ENCODE data around the gene ANKS4B. TPM values are rescaled to one million over a fixed set of nuclear protein-coding genes. Genes with fewer than 3 reads are reported as not detected.

ANKS4B gene
- total RNA-seq, 2 donors from 2014 or later: 0.90 to 1.6 TPM

DNA sequence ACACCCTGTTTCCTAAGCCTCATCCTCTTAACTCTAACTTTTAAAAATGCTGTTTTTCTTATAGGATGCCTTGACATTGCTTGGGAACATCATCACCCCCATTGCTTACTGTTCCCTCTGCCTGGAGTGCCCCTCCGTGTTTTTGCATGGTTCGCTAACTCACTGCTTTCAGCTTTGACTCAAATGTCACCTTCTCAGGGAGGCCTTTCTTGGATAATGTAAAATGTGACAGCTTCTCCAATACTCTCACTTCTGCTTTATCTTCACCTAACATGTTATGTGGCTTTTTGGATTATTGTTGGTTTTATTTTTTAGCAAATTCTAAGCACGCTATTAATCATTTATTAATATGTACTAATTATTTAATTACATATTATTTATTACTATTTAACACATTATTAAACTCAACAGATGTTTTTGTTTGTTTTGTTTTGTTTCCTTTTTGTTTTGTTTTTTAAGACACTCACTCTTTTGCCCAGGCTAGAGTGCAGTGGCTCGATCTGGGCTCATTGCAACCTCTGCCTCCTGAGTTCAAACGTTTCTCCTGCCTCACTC lies 40.8 kb downstream of the ANKS4B start:
- no peak overlapping the region for H3K27ac ChIP-seq (ENCODE audit: low read depth, low read length)
- H3K4me3 Mint-ChIP-seq: no peak overlapping the region
- no peak for DNase-seq
- H3K9me3 Mint-ChIP-seq: no peaks in the 10 kb centered on the region
- TF ChIP-seq, protein P1, sequence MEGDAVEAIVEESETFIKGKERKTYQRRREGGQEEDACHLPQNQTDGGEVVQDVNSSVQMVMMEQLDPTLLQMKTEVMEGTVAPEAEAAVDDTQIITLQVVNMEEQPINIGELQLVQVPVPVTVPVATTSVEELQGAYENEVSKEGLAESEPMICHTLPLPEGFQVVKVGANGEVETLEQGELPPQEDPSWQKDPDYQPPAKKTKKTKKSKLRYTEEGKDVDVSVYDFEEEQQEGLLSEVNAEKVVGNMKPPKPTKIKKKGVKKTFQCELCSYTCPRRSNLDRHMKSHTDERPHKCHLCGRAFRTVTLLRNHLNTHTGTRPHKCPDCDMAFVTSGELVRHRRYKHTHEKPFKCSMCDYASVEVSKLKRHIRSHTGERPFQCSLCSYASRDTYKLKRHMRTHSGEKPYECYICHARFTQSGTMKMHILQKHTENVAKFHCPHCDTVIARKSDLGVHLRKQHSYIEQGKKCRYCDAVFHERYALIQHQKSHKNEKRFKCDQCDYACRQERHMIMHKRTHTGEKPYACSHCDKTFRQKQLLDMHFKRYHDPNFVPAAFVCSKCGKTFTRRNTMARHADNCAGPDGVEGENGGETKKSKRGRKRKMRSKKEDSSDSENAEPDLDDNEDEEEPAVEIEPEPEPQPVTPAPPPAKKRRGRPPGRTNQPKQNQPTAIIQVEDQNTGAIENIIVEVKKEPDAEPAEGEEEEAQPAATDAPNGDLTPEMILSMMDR (conservative IDR thresholded peaks at IDR 0.05): no peak
- no peaks in the 10 kb centered on the region for H3K36me3 Mint-ChIP-seq (ENCODE audit: low read depth)
- H3K4me1 Mint-ChIP-seq: peaks cover 17% of the 10 kb centered on the region
- H3K27me3 ChIP-seq (ENCODE audit: control insufficient read depth, insufficient read depth, low read length, poor library complexity, severe bottlenecking): peaks cover 32% of the 10 kb centered on the region
- H3K9ac ChIP-seq (ENCODE audit: extremely low read depth, low read length, poor library complexity, severe bottlenecking): no peak overlapping the region
- peaks cover 47% of the 10 kb centered on the region for H3K27me3 Mint-ChIP-seq (ENCODE audit: insufficient read depth)
- H3K36me3 ChIP-seq (ENCODE audit: control insufficient read depth, insufficient read depth, low read length): no peaks in the 10 kb centered on the region
- H3K4me3 ChIP-seq (ENCODE audit: low read length): peak overlapping the region; percentile 50
- H3K9me3 ChIP-seq (ENCODE audit: control insufficient read depth, low read length): no peaks in the 10 kb centered on the region
- WGBS, 2 experiments (ENCODE audit: insufficient coverage in 1 of 2, insufficient read length in 1 of 2): 74 to 78% methylated on average over 2 to 4 of the region's 5 CpGs
- no peak overlapping the region for H3K27ac Mint-ChIP-seq
- H3K4me1 ChIP-seq (ENCODE audit: control insufficient read depth, insufficient read depth, low read length): peaks cover 6% of the 10 kb centered on the region

GRCh38 chr16:21275529-21275928 lies 42.0 kb downstream of the ANKS4B start:
- no peak overlapping the region for H3K4me3 Mint-ChIP-seq
- Histone ChIP-seq H3K9me3 (ENCODE audit: control insufficient read depth, low read length) (no peaks in the 10 kb centered on the region), H3K9ac (ENCODE audit: extremely low read depth, low read length, poor library complexity, severe bottlenecking) (no peak overlapping the region), H3K27ac (ENCODE audit: low read depth, low read length) (no peak overlapping the region), H3K4me1 (ENCODE audit: control insufficient read depth, insufficient read depth, low read length) (peaks cover 6% of the 10 kb centered on the region), H3K36me3 (ENCODE audit: control insufficient read depth, insufficient read depth, low read length) (no peaks in the 10 kb centered on the region), H3K4me3 (ENCODE audit: low read length) (no peak overlapping the region), H3K27me3 (ENCODE audit: control insufficient read depth, insufficient read depth, low read length, poor library complexity, severe bottlenecking) (peaks cover 41% of the 10 kb centered on the region)
- peaks cover 55% of the 10 kb centered on the region for H3K27me3 Mint-ChIP-seq (ENCODE audit: insufficient read depth)
- H3K9me3 Mint-ChIP-seq: no peaks in the 10 kb centered on the region
- DNase-seq: no peak
- WGBS, 2 experiments (ENCODE audit: insufficient coverage in 1 of 2, insufficient read length in 1 of 2): 85 to 100% methylated on average over 2 to 3 of the region's 3 CpGs
- H3K27ac Mint-ChIP-seq: no peak overlapping the region
- H3K4me1 Mint-ChIP-seq: peaks cover 17% of the 10 kb centered on the region
- no peaks in the 10 kb centered on the region for H3K36me3 Mint-ChIP-seq (ENCODE audit: low read depth)
- TF ChIP-seq, protein P1 (conservative IDR thresholded peaks at IDR 0.05): no peak

- H3K4me1 ChIP-seq (ENCODE audit: control insufficient read depth, insufficient read depth, low read length): peaks cover 6% of the 10 kb centered on the region
- no peak for DNase-seq
- H3K27ac Mint-ChIP-seq: no peak overlapping the region
- H3K4me3 Mint-ChIP-seq: no peak overlapping the region
- peaks cover 41% of the 10 kb centered on the region for H3K27me3 ChIP-seq (ENCODE audit: control insufficient read depth, insufficient read depth, low read length, poor library complexity, severe bottlenecking)
- H3K27ac ChIP-seq (ENCODE audit: low read depth, low read length): no peak overlapping the region
- H3K4me3 ChIP-seq (ENCODE audit: low read length): no peak overlapping the region
- H3K9me3 ChIP-seq (ENCODE audit: control insufficient read depth, low read length): no peaks in the 10 kb centered on the region
- no peak overlapping the region for H3K9ac ChIP-seq (ENCODE audit: extremely low read depth, low read length, poor library complexity, severe bottlenecking)
- TF ChIP-seq, protein P1 (conservative IDR thresholded peaks at IDR 0.05): no peak
- no peaks in the 10 kb centered on the region for H3K36me3 ChIP-seq (ENCODE audit: control insufficient read depth, insufficient read depth, low read length)
- 83 to 95% methylated on average over 5 to 9 of the region's 9 CpGs for WGBS, 2 experiments (ENCODE audit: insufficient coverage in 1 of 2, insufficient read length in 1 of 2)
- H3K9me3 Mint-ChIP-seq: no peaks in the 10 kb centered on the region
- H3K4me1 Mint-ChIP-seq: peaks cover 17% of the 10 kb centered on the region
- H3K36me3 Mint-ChIP-seq (ENCODE audit: low read depth): no peaks in the 10 kb centered on the region
- H3K27me3 Mint-ChIP-seq (ENCODE audit: insufficient read depth): peaks cover 56% of the 10 kb centered on the region
These were observed 42.6 kb downstream of the ANKS4B start for GRCh38 chr16:21276090-21276489.
